Caco-2 (cell line): ENCODE results near the gene IQGAP2. TPM values are rescaled to one million over a fixed set of nuclear protein-coding genes. Genes with fewer than 3 reads are reported as not detected.
A peak's percentile ranks its signal among the peaks of the same experiment; 100 is the strongest.

Source experiments
- BruUV-seq: library from RNA; stranded (reverse); fragments of 400-500 nt; replicated peaks from 2 replicates; lab custom pipeline; 2021; lab: Mats Ljungman, UMichigan
- CTCF ChIA-PET: fragments of 300-600 bp; sonication (Branson Sonifier 250); formaldehyde crosslinking; loops from one replicate; lab custom pipeline; 2022; ENCODE audit warnings: antibody characterized with exemption; lab: Charles Lee
- POLR2A ChIA-PET: fragments of 300-600 bp; sonication (Branson Sonifier 250); formaldehyde crosslinking; loops from one replicate; lab custom pipeline; 2022; ENCODE audit warnings: antibody characterized with exemption; lab: Charles Lee
- DNase-seq, 2 experiments: peaks; one replicate each; pipeline versions ENCODE4 v3.0.0 to v3.0.0-alpha.2; 2020 to 2022
- H3K27me3 ChIP-seq: replicated peaks from 2 replicates; pipeline ENCODE4 v1.6.0; 2011; ENCODE audit warnings: low read length; ENCODE audit not compliant: control insufficient read depth, insufficient read depth
- H3K36me3 ChIP-seq: 2 replicates; pipeline ENCODE4 v1.5.1; 2011; ENCODE audit warnings: low read length; ENCODE audit not compliant: control insufficient read depth, insufficient read depth
- H3K4me1 ChIP-seq: fragments of 250-450 bp; sonication (Bioruptor Pico); 2 replicates; pipeline ENCODE4 v1.5.1; 2020; ENCODE audit warnings: mild to moderate bottlenecking
- H3K4me3 ChIP-seq: 2 replicates; pipeline ENCODE4 v1.5.1; 2011; ENCODE audit warnings: low read depth, mild to moderate bottlenecking, control low read depth, low read length
- H3K9me3 ChIP-seq: fragments of 250-450 bp; sonication (Bioruptor Pico); 2 replicates; pipeline ENCODE4 v1.5.1; 2020; ENCODE audit warnings: mild to moderate bottlenecking, moderate library complexity
- H3K27ac Mint-ChIP-seq: one replicate; pipeline ENCODE4 v1.8.0; 2022; ENCODE audit warnings: mixed read lengths; ENCODE audit not compliant: unreplicated experiment
- H3K27me3 Mint-ChIP-seq: one replicate; pipeline ENCODE4 v1.8.0; 2022; ENCODE audit warnings: mixed read lengths; ENCODE audit not compliant: insufficient read depth, unreplicated experiment
- H3K36me3 Mint-ChIP-seq: one replicate; pipeline ENCODE4 v1.8.0; 2022; ENCODE audit warnings: mild to moderate bottlenecking, mixed read lengths; ENCODE audit not compliant: insufficient read depth, unreplicated experiment
- H3K4me1 Mint-ChIP-seq: one replicate; pipeline ENCODE4 v1.8.0; 2022; ENCODE audit warnings: low read depth, mixed read lengths; ENCODE audit not compliant: unreplicated experiment
- H3K4me3 Mint-ChIP-seq: one replicate; pipeline ENCODE4 v1.8.0; 2022; ENCODE audit warnings: mild to moderate bottlenecking, moderate library complexity, mixed read lengths; ENCODE audit not compliant: unreplicated experiment
- H3K9me3 Mint-ChIP-seq: one replicate; pipeline ENCODE4 v1.8.0; 2022; ENCODE audit warnings: mixed read lengths; ENCODE audit not compliant: unreplicated experiment
- CTCF ChIP-seq, 2 experiments: fragments of 200-600 bp in 1 of 2; IDR thresholded peaks; 1 replicate in 1 of 2; 2 replicates in 1 of 2; pipeline versions ENCODE4 v1.5.1 to v1.8.0; 2011 to 2022; ENCODE audit warnings: antibody characterized with exemption in 1 of 2, control low read depth in 1 of 2, inconsistent platforms in 1 of 2, low read depth in 1 of 2, low read length in 1 of 2, mild to moderate bottlenecking in 1 of 2, moderate library complexity in 1 of 2; ENCODE audit not compliant: insufficient read depth in 1 of 2, severe bottlenecking in 1 of 2, unreplicated experiment in 1 of 2
- intact Hi-C: fragments of 100-400 bp; cut with micrococcal nuclease; formaldehyde crosslinking; loops from one replicate; pipeline ENCODE4 v1.10.0; 2022; ENCODE audit not compliant: unreplicated experiment
- total RNA-seq: library from RNA; stranded (reverse); gene quantifications from 2 replicates; pipeline ENCODE4 v1.2.3, GENCODE V29; 2022

The IQGAP2 gene
- total RNA-seq, 1 experiment from 2014 or later = 89.4 TPM

GRCh38 chr5:76684756-76685519 lies 281.9 kb downstream of the IQGAP2 start:
- CTCF ChIA-PET = interaction anchor here (1.0 kb wide), 1 partner anchor 89 kb away, joined by 3 read pairs; no protein-coding TSS in a partner anchor
- no peaks in the 10 kb centered on the region for H3K9me3 ChIP-seq
- no peak overlapping the region for H3K4me3 ChIP-seq
- H3K36me3 ChIP-seq = peaks cover 1% of the 10 kb centered on the region; the same call in 1 of the 2 replicates
- no TSS peak for BruUV-seq
- Mint-ChIP-seq H3K27ac (peak overlapping the region; percentile 30), H3K36me3 (peaks cover 41% of the 10 kb centered on the region), H3K4me1 (peaks cover 32% of the 10 kb centered on the region), H3K4me3 (no peak overlapping the region), H3K27me3 (no peaks in the 10 kb centered on the region), H3K9me3 (no peaks in the 10 kb centered on the region)
- intact Hi-C loops = no loop called here
- POLR2A ChIA-PET = no interaction called here
- no peak for DNase-seq
- no peaks in the 10 kb centered on the region for H3K27me3 ChIP-seq
- TF ChIP-seq CTCF (IDR thresholded peaks at IDR 0.05; ENCODE audit: insufficient read depth in 1 of 2, low read depth in 1 of 2, low read length in 1 of 2, severe bottlenecking in 1 of 2, unreplicated experiment in 1 of 2) = no peak
- H3K4me1 ChIP-seq = peaks cover 37% of the 10 kb centered on the region

GRCh38 chr5:76685704-76686103 lies 282.6 kb downstream of the IQGAP2 start:
- DNase-seq = no peak
- Histone ChIP-seq H3K36me3 (peaks cover 1% of the 10 kb centered on the region; the same call in 1 of the 2 replicates), H3K4me1 (peaks cover 37% of the 10 kb centered on the region), H3K27me3 (no peaks in the 10 kb centered on the region), H3K4me3 (no peak overlapping the region), H3K9me3 (no peaks in the 10 kb centered on the region)
- Mint-ChIP-seq H3K9me3 (no peaks in the 10 kb centered on the region), H3K36me3 (peaks cover 35% of the 10 kb centered on the region), H3K4me1 (peaks cover 32% of the 10 kb centered on the region), H3K27ac (no peak overlapping the region), H3K27me3 (no peaks in the 10 kb centered on the region), H3K4me3 (no peak overlapping the region)
- CTCF ChIA-PET = no interaction called here
- TF ChIP-seq CTCF (IDR thresholded peaks at IDR 0.05; ENCODE audit: insufficient read depth in 1 of 2, low read depth in 1 of 2, low read length in 1 of 2, severe bottlenecking in 1 of 2, unreplicated experiment in 1 of 2) = no peak
- POLR2A ChIA-PET = no interaction called here
- intact Hi-C loops = no loop called here
- no TSS peak for BruUV-seq

GRCh38 chr5:76688212-76688611 lies 285.1 kb downstream of the IQGAP2 start:
- Histone ChIP-seq H3K36me3 (peaks cover 1% of the 10 kb centered on the region; the same call in 1 of the 2 replicates), H3K9me3 (no peaks in the 10 kb centered on the region), H3K4me1 (peaks cover 33% of the 10 kb centered on the region), H3K4me3 (no peak overlapping the region), H3K27me3 (no peaks in the 10 kb centered on the region)
- intact Hi-C loops = no loop called here
- Mint-ChIP-seq H3K27me3 (no peaks in the 10 kb centered on the region), H3K4me3 (no peak overlapping the region), H3K9me3 (no peaks in the 10 kb centered on the region), H3K36me3 (peaks cover 43% of the 10 kb centered on the region), H3K4me1 (peaks cover 31% of the 10 kb centered on the region), H3K27ac (no peak overlapping the region)
- POLR2A ChIA-PET = no interaction called here
- no peak for TF ChIP-seq CTCF (IDR thresholded peaks at IDR 0.05; ENCODE audit: insufficient read depth in 1 of 2, low read depth in 1 of 2, low read length in 1 of 2, severe bottlenecking in 1 of 2, unreplicated experiment in 1 of 2)
- CTCF ChIA-PET = no interaction called here
- no TSS peak for BruUV-seq
- no peak for DNase-seq
